SHP77 (cell line): Measurements from ENCODE around the gene SS18L1.
"Not testable (repeated sequence)": the region's sequence is repeated elsewhere in the genome, so short reads cannot be mapped to it uniquely, and the experiment has no call there.

Experiments
- DNase-seq, 2 experiments: peaks; one replicate each; lab custom pipeline; 2025; lab: John Stamatoyannopoulos, UW

The SS18L1 gene, protein sequence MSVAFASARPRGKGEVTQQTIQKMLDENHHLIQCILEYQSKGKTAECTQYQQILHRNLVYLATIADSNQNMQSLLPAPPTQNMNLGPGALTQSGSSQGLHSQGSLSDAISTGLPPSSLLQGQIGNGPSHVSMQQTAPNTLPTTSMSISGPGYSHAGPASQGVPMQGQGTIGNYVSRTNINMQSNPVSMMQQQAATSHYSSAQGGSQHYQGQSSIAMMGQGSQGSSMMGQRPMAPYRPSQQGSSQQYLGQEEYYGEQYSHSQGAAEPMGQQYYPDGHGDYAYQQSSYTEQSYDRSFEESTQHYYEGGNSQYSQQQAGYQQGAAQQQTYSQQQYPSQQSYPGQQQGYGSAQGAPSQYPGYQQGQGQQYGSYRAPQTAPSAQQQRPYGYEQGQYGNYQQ

DNA sequence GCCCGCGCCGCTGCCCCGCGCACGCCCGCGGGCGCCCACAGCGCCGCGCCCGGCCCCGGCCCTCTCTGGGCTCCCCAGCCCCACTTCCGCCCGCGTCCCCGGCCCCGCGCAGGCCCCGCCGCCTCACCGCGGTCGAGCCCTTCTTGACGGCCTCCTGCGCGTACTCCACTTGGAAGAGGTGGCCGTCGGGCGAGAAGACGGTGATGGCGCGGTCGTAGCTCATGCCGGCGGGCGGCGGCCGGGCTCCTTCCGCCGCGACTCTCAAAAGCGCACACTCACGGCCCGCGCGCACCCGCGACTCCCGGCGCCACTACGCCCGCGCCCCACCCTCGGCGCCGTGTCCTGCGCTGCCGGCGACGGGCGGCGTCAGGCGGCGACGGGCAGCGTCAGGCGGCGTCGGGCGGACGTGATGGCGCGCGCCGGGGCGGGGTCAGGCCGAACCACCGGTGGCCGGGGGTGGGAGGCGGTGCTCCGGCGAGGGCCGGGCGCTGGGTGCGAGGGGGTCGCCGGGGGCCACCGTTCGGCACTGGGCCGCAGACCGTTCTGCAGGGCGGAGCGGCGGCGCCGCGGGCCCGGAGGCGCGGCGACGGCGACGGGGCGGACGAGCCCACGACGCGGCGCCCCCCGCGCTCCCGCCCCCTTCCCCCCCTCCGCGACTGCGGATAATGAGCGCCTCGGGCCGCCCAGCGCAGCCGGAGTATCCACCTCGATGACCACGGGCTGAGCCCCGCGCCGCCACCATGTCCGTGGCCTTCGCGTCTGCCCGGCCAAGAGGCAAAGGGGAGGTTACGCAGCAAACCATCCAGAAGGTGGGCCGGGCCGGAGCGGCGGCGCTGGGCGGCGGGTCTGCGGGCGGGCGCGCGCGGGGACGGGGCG lies at the start of gene SS18L1, which contains the start of gene PSMA7:
Gene SS18L1 (plus strand): TSS at position 689 of the 876 bp plus-strand sequence. CDS start 52 bp downstream, at position 741.
Gene PSMA7 (minus strand): TSS at position 314 of the 876 bp plus-strand sequence. CDS start 91 bp downstream, at position 223.
- peak; percentile 84 to 96 for DNase-seq

DNA sequence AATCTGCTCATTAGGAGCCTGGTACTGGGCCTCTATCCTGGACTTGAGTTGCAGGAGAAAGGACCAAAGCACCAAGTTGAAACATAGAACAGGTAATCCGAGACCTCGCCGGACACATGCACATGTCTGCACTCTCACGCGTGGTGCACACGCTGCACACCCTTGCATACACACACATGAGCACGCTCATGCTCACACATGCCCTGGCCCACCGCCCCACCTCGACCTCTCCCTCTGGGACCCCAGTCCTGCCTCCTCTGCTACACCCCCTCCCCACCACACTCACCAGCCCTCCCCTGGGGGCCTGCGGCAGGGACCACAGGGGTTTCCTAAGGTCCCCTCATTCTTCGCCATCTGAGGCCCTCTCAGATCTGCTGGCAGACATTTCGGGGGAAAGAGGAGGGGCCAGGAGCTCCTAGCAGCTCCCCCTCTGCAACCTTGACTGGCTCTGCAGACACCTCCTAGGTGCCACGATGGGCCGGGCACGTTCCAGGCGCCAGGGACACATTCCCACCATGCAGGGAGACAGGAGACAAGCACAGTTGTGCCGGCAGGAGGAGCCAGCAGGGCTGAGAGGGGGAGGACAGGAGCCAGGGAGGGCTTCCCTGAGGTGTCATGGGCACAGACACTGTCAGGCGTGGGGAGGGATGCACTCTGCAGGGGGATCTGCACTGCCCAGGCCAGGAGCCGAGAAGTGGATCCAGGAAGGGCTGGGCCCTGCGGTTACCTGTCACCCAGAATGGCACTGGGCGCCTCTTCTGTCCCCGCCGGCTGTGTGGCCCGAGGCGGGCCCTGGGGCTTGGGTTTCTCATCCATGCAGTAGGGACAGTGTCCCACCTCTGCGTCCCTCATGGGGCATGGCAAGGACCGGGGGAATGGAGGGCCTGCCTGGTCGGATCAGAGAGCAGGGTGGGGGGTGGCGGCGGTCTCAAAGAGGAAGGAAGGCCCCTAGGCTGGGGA lies 46.9 kb upstream of the SS18L1 start:
- DNase-seq, result no peak

DNA sequence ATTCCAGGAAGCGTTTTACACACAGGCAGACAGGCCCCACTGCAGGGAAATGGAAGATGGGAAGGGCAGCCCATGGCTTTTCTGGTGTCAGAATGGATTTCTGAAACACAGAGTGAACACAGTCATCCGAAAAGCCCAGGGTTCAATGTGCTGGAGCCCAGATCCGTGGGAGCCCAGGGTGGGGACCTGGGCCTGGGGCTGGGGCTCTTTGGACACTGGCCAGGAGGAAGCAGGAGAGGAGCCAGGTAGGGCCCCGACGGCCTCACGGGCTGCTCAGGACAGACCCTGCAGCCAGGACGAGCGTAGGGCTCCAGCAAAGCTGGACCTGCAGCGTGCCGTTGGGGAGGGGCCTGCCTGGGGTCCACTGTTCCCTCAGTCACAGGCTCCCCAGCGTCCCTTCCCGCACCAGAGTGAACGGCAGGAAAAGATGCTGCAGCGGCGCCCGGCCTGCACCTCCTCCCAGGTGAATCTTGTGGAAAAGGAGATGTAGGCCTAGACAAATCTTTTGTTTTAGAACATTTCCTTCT lies 45.6 kb upstream of the SS18L1 start:
- DNase-seq, result no peak

DNA sequence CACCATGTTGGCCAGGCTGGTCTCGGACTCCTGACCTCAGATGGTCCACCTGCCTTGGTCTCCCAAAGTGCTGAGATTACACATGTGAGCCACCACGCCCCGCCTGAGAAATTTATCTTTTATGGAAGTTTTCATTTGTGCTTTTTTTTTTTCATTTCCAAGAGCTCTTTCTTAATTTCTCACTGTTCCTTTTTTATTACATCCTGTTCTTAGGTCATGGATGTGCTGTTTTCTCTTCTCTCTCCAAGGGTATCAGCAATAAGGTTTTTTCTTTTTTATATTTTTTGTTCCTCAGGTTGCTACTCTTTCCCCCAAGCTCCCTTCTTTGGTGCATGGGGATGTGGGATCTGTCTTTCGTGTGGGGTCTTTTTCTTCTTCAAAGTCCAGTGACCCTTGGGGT lies 42.5 kb upstream of the SS18L1 start:
- no peak for DNase-seq

DNA sequence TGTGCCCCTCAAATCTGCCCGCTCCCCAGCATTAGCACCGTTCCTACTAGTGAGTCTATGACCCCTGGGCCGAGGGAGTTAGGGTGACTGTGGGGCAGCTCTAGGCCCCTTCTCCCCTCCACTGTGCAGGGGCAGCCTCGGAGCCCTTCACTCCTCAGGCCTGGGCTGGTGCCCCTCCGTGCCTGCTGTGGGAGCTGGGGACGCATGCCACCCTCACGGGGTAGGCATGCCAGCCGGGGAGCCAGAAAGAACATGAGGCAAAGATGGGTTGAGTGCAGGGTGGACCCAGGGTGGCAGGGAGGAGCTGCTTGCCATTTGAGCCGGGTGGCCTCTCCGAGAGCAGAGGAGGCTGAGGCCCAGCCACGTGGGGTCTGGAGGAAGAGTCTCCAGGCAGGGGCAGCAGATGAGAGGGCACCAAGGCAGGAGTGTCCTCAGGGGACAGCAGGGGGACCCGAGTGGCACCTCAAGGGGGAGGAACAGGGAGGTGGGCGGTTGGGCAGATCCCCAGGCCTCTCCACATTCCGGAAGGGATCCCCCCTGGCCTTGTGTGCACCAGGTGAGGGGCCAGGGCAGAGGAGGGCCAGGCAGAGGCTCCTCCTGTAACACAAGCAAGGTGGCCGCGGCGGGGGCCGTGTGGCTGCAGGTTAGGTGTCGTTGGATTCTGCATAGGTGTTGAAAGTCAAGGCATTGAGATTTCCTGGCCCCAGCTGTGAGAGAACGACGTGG lies 39.9 kb upstream of the SS18L1 start:
- DNase-seq, result no peak

DNA sequence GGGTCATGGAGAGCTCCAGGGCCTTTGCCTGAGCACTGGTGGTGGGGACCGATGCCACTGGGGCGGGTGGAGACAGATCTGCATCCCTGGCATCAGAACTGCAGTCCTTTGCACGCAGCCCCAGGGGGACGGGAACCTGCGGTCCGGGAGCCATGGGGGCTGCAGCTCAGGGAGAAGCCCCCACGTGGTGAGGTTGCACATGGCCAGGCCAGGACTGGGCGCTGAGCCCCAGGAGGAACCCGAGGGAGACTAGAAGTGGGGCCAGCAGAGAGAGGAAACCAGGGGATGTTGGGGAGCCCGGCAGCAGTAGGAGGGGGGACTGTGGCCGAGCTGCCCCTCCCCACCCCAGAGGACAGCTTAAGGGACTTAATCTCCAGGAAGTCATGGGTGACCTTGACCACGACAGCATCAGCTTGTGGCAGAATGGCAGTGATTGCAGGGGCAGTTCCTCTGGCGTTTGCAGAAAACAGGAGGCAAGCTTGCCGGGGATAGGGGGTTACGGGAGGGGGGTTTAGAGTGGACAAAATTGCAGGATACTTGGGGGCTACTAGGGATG lies 39.3 kb upstream of the SS18L1 start:
- DNase-seq, result no peak

DNA sequence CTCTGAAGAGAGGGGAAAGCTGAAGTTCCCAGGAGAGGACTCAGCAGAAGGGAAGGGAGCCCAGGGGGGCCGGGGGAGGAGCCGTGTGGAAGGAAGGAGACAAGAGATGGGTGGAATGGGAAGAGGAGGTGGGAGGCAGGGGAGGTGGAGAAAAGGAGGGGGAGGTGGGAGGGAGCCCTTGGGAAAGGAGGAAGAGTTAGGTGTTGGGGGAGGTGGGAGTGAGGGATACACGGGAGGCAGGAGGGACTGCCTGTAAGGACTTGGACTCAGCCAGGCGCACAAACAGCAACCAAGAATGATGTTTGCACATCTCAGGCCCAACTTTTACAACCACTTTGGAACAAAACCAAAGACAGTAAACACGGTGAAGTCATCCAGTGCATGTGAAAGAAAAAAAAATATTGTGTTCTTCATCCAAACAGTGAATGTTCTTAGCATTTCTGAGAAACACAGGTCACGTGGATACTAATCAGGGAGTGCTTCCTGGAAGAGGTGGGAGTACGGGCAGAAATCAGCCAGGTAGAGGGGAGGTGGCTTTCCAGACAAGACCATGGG lies 38.7 kb upstream of the SS18L1 start:
- DNase-seq, result no peak

DNA sequence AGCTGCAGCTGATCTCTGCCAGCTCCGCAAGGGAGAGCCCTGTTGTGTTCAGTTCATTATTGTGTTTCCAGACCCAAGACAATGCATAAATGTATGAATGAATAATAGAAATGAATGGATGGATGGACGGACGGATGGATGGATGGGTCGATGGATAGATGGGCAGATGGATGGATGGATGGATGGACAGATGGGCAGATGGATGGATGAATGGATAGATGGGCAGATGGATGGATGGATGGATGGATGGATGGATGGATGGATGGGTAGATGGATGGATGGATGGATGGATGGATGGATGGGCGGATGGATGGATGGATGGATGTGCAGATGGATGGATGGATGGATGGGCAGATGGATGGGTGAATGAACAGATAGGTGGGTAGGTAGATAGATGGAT lies 38.0 kb upstream of the SS18L1 start:
- DNase-seq, result no peak

DNA sequence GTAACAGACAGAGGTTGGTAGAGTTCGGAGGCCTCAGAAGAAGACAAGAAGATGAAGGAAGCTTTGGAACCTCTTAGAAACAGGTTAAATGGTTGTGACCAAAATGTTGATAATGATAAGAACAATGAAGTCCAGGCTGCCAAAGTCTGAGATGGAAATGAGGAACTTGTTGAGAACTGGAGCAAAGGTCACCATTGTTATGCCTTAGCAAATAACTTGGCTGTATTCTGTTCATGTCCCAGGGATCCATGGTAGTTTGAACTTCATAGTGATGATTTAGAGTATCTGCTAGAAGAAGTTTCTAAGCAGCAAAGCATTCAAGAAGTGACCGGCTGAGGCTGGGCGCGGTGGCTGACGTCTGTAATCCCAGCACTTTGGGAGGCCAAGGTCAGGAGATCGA lies 32.4 kb upstream of the SS18L1 start:
- DNase-seq, result no peak

DNA sequence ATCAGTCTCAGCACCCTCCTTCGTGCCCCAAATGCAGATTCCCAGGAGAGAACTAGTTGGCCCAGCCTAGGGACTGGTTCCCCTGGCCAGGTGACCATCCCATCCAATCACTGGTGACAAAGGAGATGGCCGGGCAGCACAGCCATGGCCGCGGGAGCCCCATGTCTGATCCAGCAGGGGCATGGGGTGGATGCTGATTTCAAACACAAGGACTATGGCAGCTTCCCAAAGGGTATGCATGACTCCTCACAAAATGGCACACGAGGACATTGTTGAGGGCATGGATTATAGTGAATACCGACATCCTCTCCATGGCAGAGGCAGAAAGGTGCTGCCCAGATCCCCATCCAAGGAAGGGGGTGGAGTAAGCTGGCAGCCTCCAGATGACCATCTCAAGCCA lies 31.2 kb upstream of the SS18L1 start:
- no peak for DNase-seq

DNA sequence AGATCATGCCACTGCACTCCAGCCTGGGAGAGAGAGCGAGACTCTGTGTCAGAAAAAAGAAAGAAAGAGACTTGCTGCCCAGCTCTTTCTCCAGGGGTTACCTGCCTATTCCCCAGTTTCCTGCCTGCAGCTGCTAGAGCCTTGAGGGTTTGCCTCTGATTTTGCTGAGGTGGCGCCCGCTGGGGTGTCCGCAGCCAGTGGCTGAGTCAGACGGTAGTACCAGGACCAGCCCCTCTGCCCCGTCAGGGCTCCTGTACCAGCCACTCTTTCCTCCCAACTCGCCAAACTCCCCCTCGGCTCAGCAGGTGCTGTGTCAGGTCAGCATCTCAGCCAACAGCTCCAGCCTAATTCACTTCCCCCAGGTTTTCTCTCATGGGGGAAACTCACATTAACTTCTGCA lies 28.7 kb upstream of the SS18L1 start:
- no peak for DNase-seq

DNA sequence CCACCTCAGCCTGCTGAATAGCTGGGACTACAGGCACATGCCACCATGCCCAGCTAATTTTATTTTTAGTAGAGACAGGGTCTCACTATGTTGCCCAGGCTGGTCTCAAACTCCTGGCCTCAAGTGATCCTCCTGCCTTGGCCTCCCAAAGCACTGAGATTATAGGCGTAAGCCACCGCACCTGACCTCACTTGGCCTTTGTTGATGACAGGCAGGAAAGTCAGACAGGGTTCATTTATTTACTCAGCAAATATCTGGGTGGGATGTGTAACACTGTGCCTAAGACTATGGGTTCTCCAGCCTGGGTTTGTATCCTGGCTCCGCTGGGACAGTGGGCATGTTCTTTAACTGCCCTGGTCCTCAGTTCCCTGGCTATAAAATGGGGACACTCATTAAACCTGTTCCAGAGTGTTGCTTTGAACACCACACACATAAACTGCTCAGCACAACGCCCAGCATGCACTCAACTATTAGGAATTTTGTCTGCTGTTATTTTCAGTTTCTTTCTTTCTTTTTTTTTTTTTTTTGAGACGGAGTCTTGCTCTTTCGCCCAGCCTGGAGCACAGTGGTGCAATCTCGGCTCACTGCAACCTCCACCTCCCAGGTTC lies 27.7 kb upstream of the SS18L1 start:
- not testable (repeated sequence) for DNase-seq

DNA sequence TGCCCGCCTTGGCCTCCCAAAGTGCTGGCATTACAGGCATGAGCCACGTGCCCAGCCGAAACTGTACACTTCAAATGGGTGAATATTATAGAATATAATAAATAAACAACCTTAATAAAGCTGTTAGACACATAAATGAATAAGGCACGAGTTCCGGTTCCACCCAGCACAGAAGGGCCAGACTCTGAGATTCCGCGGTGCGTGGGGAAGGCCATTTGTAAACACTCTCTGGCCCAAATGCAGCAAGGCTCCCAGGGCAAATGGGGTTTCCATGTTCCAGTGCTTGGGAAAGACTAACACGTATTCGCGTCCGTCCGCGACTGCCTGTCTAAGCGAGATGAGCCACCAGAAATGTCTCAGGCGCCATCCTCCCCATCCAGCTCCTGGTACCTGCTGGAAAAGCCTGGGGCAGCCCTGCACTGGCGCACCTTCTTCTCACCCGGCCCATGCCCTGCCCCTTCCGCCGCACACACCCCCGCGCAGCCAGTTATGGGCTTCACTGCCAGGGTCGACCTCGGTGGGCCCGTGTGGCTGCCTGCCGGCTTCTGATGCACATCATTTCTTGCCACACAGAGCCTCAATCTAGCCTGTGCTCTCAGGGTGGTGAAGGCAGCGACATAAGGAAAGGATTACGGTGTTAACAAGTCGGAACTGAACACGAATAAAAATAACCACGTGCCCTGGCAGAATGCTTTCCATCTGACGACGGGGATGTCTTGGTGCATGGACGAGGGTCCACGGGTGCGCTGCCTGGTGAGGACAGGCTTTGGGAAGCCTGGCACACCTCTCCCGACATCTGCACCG lies 26.8 kb upstream of the SS18L1 start:
- DNase-seq, result no peak

DNA sequence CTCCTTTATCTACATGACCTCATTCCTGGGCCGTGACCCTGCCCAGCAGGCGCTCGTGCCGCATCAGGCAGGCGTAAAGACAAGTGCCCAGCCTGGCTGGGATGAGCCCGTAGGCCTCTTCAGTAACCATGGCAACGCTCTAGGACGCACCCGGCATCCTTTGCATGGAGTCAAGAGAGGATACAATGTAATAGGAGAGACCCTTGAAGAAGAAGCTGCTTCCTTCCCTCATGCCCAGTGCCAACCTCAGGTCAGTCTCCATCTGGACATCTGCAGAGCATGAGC lies 26.3 kb upstream of the SS18L1 start:
- peak; percentile 33 to 52 for DNase-seq

DNA sequence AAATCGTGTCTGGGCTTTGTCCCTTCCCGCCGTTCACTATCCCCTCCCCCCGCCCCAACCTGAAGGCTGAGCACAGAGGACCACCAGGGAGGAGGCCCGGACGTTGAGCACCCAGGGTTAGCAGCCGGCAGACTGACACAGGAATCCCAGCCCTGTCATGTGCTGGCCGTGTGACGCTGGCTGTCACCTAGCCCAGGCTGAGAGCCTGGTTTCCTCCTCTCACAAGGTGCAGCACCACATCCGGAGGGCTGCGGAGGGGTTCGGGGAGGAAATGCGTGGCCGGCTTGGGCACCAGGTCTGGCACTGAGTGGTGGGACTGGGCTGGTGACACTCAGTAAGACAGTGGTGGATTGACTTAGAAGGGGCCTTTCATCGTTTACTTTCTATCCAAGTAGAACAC lies 25.9 kb upstream of the SS18L1 start:
- peak; percentile 52 to 64 for DNase-seq

DNA sequence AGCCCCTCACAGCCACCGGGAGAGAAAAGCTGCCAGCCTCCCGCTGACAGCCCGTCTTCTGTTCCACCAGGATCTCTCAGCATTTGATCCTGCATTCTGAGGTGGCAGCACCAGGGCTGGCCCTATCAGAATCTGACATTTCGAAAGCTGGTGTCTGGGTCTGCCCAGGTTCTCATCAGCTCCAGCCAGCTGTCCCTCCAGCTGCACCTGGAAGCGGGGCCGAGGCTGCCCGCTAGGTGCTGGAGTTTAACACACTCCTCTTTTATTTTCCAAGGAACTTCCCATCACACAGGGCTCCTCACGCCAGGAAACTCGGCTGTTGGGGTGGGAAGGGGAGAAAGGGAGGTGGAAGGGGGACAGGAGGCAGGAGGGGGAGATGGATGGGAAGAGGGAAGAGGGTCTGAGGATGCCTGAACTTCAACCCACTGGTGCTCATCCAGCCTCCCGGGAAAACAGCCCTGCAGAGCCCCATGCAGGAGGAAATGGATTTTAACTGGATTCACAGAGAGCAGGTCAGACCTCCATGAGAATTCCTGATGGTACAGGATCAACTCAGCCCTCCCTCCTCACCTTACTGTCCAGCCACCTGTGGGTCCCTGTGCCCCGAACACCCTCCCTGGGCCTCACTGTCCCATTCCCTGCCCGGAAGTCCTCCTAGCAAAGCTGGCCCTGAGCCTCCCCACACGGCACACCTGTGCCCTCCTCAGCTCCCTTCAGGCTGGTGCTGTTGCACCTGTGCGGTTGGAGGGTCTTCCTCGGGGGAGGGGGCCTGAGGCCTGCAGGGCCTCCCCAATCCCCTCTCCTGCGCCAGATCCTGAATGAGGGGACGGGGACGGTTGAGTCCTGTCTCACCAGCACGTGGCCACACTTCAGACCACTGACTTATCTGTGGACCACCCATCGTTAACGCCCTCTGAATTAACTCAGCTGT lies 25.2 kb upstream of the SS18L1 start:
- peak; percentile 57 to 59 for DNase-seq

DNA sequence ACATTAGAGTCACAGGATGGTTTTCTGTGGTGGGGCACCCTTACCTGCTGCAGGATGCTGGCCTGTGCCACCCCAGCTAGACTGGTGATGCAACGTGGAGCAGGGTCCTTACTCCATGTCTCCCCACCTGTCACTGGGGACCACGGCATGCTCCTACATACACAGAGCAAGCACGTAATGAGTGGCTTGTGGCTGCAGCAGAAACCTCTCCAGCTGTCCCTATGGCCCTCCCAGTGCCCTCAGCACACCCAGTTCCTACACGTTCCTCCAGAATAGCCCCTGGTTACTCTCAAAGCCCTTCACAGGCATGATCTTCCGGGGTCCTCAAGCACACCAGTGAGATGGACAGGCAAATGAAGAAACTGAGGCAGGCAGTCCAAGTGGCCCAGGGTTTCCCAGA lies 24.5 kb upstream of the SS18L1 start:
- no peak for DNase-seq
